ENCODE data around the gene MCF2L2. TPM values are rescaled to one million over a fixed set of nuclear protein-coding genes. Genes with fewer than 3 reads are reported as not detected.

The MCF2L2 gene
- total and polyA plus RNA-seq, 9 of the 15 experiments (the other 6 are each of a cell fraction or from before 2014, with no cell fraction given): 0.56 to 4.2 (median 3.0) TPM

DNA sequence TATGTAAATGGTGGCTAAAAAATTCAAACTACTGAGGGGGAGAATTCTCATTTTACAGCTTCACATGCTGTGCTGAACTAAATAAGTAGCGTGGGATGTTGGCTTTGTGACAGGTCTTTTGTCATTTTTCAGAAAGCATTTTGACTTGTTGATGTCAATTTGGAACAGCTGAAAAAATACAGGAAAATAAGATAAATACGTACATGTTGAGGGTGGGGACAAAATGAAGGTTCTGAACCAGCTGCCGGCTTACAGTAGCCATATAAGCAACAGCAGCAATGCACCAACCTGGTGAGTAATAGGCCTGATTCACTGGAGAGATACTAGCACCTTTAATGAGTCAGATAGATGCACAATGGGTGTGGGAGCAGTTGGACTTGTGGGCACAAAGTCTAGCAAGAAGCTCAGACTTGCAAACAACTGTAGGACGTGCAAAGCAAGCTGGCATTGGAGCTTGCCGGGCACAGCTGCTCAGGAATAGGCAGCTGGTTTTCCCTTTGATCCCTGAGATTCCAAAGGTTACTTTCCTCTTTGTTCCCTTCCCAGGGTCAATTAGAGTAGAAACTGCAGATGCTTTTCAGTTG is 162.5 kb downstream of the MCF2L2 start:
- ChIA-PET CTCF (ENCODE audit: low intra/inter-chr PET ratio) (no interaction called here), POLR2A (interaction anchor here (0.7 to 2.3 kb wide), 7 partner anchors 9 to 53 kb away, joined by 3 to 13 read pairs (median 6); partner anchors contain the start of gene B3GNT5)
- Histone ChIP-seq H3K4me1 (replicated peaks in 1 of 2; ENCODE audit: control insufficient read depth in 2 of 2, insufficient read depth in 2 of 2, low read length in 2 of 2) (peaks cover 0 to 13% of the 10 kb centered on the region in 2 experiments; a peak in 4 of 5 replicates), H3K27me3 (ENCODE audit: control insufficient read depth in 2 of 2, insufficient read depth in 2 of 2, low read length in 2 of 2) (no peaks in the 10 kb centered on the region), H3K27ac (ENCODE audit: extremely low read depth, low read depth, low read length) (no peak overlapping the region), H4K20me1 (replicated peaks; ENCODE audit: control insufficient read depth, insufficient read depth, low read length) (no peaks in the 10 kb centered on the region; the same call in 1 of the 2 replicates), H3K9me1 (ENCODE audit: control insufficient read depth, insufficient read depth, low read length) (no peaks in the 10 kb centered on the region), H3K4me2 (ENCODE audit: insufficient read depth, low read length) (no peak overlapping the region), H3K36me3 (ENCODE audit: control insufficient read depth, insufficient read depth, low read length) (peaks cover 21% of the 10 kb centered on the region), H3K79me2 (ENCODE audit: control insufficient read depth, insufficient read depth, low read length) (peaks cover 38% of the 10 kb centered on the region; the same call in 2 of the 3 replicates), H3K9me3 (replicated peaks; ENCODE audit: control insufficient read depth, insufficient read depth, low read depth, low read length) (no peaks in the 10 kb centered on the region), H3K4me3 (no peak overlapping the region), H3K9ac (ENCODE audit: insufficient read depth in 1 of 2, low read depth in 2 of 2, low read length in 2 of 2) (no peak overlapping the region), H2AFZ (ENCODE audit: low read depth, low read length) (no peak overlapping the region)
- no TSS peak for BruUV-seq (replicated peaks)
- in situ Hi-C loops (cut with MboI) (no loop called here), intact Hi-C loops (cut with micrococcal nuclease) (no loop called here)
- 60% methylated on average over 5 of the region's 5 CpGs for WGBS (ENCODE audit: insufficient coverage, low coverage, missing lambda C conversion rate)
- FAIRE-seq (peak; percentile 23), ATAC-seq (no peak), DNase-seq (ENCODE audit: extremely low read depth in 1 of 4, low spot score in 3 of 4) (no peak)
- TF ChIP-seq FOSL1 (tag; conservative IDR thresholded peaks at IDR 0.05) (peak; percentile 66), NONO (IDR thresholded peaks at IDR 0.05; ENCODE audit: low read depth in 2 of 2, low read length in 1 of 2) (no peak)
- TF ChIP-seq, protein P1, sequence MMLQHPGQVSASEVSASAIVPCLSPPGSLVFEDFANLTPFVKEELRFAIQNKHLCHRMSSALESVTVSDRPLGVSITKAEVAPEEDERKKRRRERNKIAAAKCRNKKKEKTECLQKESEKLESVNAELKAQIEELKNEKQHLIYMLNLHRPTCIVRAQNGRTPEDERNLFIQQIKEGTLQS (IDR thresholded peaks at IDR 0.05): peak; percentile 32; the same call in 1 of the 2 replicates
- TF ChIP-seq, protein P1 (CRISPR knock-in tag; conservative IDR thresholded peaks at IDR 0.05): no peak
